Measurements from ENCODE around the gene GZF1.

Gene GZF1

GRCh38 chr20:23370274-23370673 lies 8.3 kb downstream of the GZF1 start:
- no peak for DNase-seq

- no peak for DNase-seq
Observed at GRCh38 chr20:23370873-23371272, 8.9 kb downstream of the GZF1 start.

DNA sequence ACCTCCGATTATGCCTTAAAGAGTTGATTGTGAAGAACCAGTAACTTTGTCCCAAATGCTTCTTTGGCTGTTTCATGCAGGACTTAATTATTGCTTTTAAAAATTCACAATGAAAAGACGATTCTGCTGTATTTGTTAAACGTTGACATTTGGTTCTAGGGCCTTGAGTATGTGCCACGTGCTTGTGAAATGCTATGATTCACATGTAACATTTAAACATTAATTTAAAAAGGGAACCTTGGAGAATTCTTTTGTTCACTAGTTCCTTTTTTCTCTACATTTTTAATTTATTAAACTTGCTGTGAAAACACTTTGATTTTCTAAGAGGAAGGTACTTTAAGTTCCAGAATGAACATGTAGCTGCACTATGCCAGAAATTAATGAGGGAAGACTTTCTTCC lies 9.5 kb downstream of the GZF1 start:
- no peak for DNase-seq

- DNase-seq: no peak
Observed at GRCh38 chr20:23374441-23374840, 12.5 kb downstream of the GZF1 start.

GRCh38 chr20:23375827-23376226 lies 13.8 kb downstream of the GZF1 start:
- no peak for DNase-seq

- DNase-seq: no peak
Observed at GRCh38 chr20:23379772-23380171, 17.8 kb downstream of the GZF1 start.

GRCh38 chr20:23381876-23382275 lies 19.9 kb downstream of the GZF1 start:
- no peak for DNase-seq

- no peak for DNase-seq
Observed at GRCh38 chr20:23386304-23387117, 24.5 kb downstream of the GZF1 start.

DNA sequence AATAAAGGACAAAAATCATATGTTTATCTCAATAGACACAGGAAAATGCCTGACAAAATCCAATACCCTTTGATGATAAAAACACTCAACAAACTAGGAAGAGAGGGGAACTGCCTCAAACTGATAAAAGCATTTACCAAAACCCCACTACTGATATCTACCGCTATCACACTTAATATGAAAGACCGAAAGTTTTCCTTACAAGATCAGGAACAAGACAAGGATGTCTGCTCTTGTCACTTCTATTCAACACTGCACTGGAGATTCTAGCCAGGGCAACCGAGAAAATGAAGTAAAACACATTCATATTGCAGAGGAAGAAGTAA lies 25.1 kb downstream of the GZF1 start:
- DNase-seq: no peak

DNA sequence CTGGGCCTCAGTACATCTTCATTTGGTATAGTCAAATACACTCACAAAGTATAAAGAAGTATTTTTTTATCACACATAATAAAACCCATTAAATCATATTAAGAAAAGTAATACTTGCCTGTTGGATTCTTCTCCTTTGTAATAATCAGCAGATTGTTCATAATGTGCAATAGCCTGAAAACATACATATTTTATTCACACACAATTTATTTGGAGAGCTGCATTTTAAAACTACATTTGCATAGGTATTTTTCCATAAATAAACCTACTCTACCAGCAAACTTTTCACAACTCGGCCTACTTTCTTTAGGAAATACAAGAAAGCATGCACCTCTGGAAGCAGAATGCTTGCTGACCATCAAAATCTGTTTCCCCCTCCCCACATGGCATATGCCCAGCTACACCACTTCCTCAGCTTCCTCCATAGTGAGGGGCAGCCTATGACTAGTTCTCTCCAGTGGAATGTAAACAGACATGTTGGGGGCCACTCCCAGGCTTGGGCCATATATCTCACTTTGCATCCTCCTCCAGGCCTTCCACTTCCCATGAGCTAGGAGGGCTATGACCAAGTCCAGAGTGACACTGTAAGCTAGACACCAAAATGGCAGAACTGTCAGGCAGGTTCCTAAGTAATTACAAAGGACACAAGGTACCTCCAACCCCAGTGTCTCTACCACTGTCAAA lies 28.3 kb downstream of the GZF1 start:
- no peak for DNase-seq

DNA sequence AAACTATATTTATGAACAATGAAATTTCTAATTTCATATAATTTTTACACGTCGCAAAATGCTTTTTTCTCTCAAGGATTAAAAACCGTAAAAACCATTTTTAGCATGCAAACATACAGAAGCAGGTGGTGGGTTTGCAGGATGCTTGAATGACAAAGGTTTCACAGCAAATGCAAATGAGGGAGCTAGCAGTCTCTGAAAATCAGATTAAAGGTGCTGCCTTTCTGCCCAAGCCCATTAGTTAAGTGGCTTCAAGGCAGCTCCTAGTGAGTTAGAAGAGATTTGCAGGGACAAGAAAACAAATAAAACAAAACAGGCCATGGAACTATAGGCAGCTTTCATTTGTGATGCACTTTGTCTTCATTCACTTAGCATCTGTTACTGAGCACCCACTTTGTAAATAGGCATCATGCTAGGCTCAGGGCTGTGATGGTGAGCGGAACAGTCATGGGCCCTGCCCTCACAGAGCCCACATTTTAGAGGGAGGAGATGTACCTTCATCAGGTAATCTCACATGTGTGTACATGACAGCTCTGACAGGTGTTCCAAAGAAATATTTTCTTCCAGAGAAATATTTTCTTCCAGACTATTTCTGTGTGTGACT lies 29.8 kb downstream of the GZF1 start:
- no peak for DNase-seq

DNA sequence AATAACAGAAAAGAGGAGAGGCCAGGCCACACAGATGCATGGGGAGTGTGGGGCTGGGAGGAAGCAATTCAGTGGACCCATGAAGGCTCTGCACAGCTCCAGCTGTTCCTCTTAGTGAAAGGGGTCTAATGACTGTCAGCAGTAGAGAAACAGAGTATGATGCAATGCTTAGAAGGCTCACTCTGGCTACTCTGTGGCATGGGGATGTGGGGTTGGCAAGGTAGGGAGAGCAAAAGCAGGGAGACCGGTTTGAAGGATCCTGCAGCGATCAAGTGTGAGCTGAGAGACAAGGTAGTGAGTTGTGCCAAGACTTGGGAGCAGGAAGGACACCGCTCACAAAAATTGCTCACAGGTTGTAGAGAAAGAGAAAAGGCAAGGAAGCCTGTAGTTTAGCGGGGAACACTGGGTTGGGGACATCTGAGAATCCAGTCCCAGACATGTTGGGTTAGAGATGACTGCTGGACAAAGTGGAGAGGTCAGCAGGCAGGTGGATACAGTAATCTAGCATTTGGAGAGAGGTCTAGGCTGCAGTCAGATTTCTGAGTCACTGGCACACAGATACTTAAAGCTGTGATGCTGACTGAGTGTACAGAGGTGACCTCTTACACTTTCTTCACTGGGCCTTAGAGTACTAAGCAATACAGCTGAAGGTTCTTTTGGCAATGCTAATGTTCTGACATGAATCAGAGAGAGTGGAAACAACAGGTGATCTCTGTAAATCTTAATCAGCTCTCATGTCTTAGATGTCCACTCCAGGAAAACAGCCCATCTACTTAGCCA lies 32.2 kb downstream of the GZF1 start:
- no peak for DNase-seq

GRCh38 chr20:23396950-23397627 lies 35.1 kb downstream of the GZF1 start:
- DNase-seq: no peak

DNA sequence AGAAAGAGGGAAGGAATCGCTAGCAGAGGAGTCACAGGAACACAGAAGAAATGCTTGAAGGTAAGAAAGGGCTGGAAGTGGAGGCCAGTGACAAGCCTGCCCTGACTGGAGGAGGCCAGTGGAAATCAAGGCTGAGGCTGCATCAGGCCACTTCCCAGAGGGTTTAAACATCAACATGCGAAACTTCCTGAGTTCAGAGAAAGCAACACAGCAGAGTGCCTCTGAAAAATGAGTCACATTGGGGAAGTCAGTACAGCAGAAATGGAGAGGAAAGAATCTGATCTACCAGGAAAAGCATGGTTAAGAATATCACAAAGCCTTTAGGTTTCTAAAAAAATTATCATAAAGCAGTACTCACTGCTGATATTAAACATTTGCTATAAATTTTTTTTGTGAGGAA lies 36.0 kb downstream of the GZF1 start:
- no peak for DNase-seq

DNA sequence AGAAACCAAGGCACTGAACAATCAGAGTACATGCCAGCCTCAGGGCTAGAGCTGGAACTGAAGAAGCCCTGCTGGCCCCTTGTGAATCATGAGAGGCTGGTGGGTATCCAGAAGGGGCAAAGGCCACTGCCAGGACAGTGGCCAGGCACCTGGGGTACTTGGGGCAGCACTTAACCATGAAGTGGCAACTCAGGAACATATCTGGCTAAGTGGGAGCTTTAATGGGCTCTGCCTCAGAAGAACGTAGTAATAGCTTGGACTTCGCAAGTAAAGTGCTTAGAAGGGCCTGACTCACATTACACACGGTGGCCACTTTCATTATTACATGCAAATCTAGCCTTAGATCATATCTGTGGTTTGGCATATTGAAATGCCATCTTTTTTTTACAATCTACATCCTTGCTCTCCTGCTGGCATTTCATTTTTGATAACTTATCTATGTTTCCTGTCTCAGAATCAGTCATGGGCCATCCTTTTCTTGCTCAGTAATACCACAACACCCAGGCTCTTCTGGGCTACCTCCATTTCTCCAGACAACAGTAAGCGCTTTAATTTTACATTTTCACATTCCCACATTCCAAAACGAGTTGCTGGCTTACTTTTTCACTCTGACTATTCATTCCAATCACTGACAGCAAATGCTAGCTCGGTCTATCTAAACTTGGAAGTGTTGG lies 37.7 kb downstream of the GZF1 start:
- DNase-seq: no peak

GRCh38 chr20:23401051-23401450 lies 39.1 kb downstream of the GZF1 start:
- DNase-seq: no peak

GRCh38 chr20:23403751-23404150 lies 41.8 kb downstream of the GZF1 start:
- DNase-seq: no peak

- DNase-seq: no peak
Observed at GRCh38 chr20:23404196-23404595, 42.2 kb downstream of the GZF1 start.

- no peak for DNase-seq
Observed at GRCh38 chr20:23406880-23407279, 44.9 kb downstream of the GZF1 start.

DNA sequence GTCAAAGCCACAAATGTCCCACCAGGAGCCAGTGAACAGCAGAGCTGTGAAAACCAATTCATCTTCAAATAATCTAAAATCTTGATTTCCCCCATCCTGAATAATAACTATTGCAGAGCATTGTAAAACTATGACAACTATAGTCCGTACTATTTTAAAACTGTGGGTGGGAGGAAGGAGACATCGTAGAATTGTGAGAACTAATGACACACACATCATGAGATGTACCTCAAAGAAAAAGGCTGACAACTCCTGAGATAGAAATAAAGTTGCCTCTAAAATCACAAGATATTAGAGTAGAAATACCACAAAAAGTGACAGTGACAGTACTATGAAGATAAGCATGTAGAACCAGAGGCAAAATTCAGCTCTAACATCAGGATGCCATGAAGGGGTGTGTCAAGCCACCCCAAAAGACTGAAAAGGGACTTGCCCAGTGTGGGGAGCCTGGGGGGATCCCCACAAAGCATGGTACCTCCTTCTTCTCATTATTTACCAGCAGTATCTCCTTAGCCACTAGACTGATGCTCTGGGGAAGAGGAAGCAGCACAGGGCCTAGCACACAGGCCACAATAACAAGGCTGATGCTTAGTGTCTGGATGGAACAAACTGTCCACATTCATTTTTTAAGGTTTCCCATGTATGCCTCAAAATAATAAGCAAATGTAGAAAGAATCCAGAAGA lies 45.9 kb downstream of the GZF1 start:
- DNase-seq: no peak

- no peak for DNase-seq
Observed at GRCh38 chr20:23408957-23409356, 47.0 kb downstream of the GZF1 start.

DNA sequence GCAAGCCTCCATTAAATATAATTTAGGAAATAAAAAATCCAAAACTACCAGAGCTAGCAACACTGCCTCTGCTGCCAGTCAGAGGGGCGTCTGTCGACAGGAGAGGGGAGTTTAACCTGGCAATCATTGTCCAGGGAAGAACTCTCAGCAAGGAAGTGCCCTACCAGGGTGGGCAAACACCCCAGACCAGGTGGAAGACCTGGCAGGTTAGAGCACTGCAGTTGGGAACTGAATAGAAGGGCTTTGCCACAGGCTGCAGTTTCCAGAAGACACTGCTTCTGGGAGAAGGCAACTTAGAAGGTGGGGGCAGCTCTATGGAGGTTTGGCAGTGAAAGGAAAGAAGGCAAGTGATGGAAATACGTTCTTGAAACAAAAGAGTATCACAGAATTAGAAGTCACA lies 47.8 kb downstream of the GZF1 start:
- no peak for DNase-seq

Measured in activated T-cell treated with anti-CD3 and anti-CD28 coated beads for 4 hours (primary cell).